K562 (cell line): ENCODE results near the gene PIGN. TPM values are rescaled to one million over a fixed set of nuclear protein-coding genes. Genes with fewer than 3 reads are reported as not detected.

Source experiments
- E2F4 ChIP-seq: sonication (generic); formaldehyde crosslinking; IDR thresholded peaks from 2 replicates; pipeline ENCODE4 v1.8.0; 2022; ENCODE audit warnings: mild to moderate bottlenecking, low read depth, missing genetic modification reagents
- KAT7 ChIP-seq: sonication (generic); formaldehyde crosslinking; IDR thresholded peaks from 2 replicates; pipeline ENCODE4 v1.8.0; 2022; ENCODE audit warnings: missing genetic modification reagents, mild to moderate bottlenecking, borderline replicate concordance
- KAT8 ChIP-seq: fragments of 450-650 bp; IDR thresholded peaks from 2 replicates; pipeline ENCODE4 v1.6.1; 2016; ENCODE audit warnings: low read depth, mild to moderate bottlenecking
- MGA ChIP-seq: fragments of 450-650 bp; IDR thresholded peaks from 2 replicates; pipeline ENCODE4 v1.6.1; 2016; ENCODE audit warnings: mild to moderate bottlenecking, moderate library complexity
- NUFIP1 ChIP-seq: fragments of 450-650 bp; IDR thresholded peaks from 2 replicates; pipeline ENCODE4 v1.6.1; 2018; ENCODE audit not compliant: partially characterized antibody
- SOX6 ChIP-seq: fragments of 450-650 bp; IDR thresholded peaks from 2 replicates; pipeline ENCODE4 v1.6.1; 2014; ENCODE audit warnings: mild to moderate bottlenecking
- polyA plus RNA-seq, 8 experiments: library from polyadenylated mRNA; depleted of rRNA in 4 of 8; stranded (reverse) in 5 of 8; unstranded in 3 of 8; fragments of >200 nt; fragmentation: Nextera tagmentation in 2 of 8; fragmentation: Illumina TruSeq in 1 of 8; extraction: Ambion mirVana in 2 of 8; extraction: Trizol in 1 of 8; gene quantifications; 2 replicates each; pipeline versions ENCODE4 v1.2.1 to v1.2.3, GENCODE V29; 2011 to 2014; ENCODE audit warnings: inconsistent platforms in 1 of 8, missing spikeins in 1 of 8
- total RNA-seq, 7 experiments: library from RNA; depleted of rRNA in 6 of 7; stranded (reverse); fragments of >200 nt in 6 of 7; fragmentation: Illumina TruSeq in 2 of 7; extraction: Trizol in 2 of 7; gene quantifications; 2 replicates each; pipeline versions ENCODE4 v1.2.1 to v1.2.3, GENCODE V29; 2011 to 2021; ENCODE audit warnings: low replicate concordance in 1 of 7

Gene PIGN
- total and polyA plus RNA-seq, 9 of the 15 experiments (the other 6 are each of a cell fraction or from before 2014, with no cell fraction given), result 9.9 to 25.6 (median 17.3) TPM

GRCh38 chr18:62028715-62029114 lies 158.1 kb downstream of the PIGN start (continued):
- TF ChIP-seq MGA (no peak), KAT7 (no peak), E2F4 (no peak), NUFIP1 (no peak), KAT8 (no peak), SOX6 (no peak)
